Heart left ventricle (tissue), 16 donors: ENCODE measurements around the gene GRID2IP. TPM values are rescaled to one million over a fixed set of nuclear protein-coding genes. Genes with fewer than 3 reads are reported as not detected.

ENCODE experiments used
- ATAC-seq, 4 donors: fragments of 200-7000 bp; cut with Tn5 transposase; one replicate each; pipeline ENCODE4 v1.9.1; 2020 to 2022; ENCODE audit warnings: moderate library complexity in 4 of 4, mild to moderate bottlenecking in 3 of 4, moderate number of reproducible peaks in 1 of 4
- DNase-seq, 5 donors: peaks; one replicate each; pipeline ENCODE4 v3.0.0-alpha.2; 2020
- H3K27ac ChIP-seq, 12 donors: fragments of 200-600 bp; sonication (generic) in 4 of 12; one replicate each; pipeline versions ENCODE4 v1.5.0 to v1.8.0; 2016 to 2022; ENCODE audit warnings: mild to moderate bottlenecking in 2 of 12
- H3K27me3 ChIP-seq, 9 donors: fragments of 200-600 bp; sonication (generic) in 2 of 9; one replicate each; pipeline versions ENCODE4 v1.5.1 to v1.8.0; 2016 to 2022; ENCODE audit warnings: mild to moderate bottlenecking in 3 of 9
- H3K36me3 ChIP-seq, 9 donors: fragments of 200-600 bp; sonication (generic) in 2 of 9; one replicate each; pipeline versions ENCODE4 v1.5.0 to v1.8.0; 2018 to 2022; ENCODE audit warnings: mild to moderate bottlenecking in 2 of 9
- H3K4me1 ChIP-seq, 12 donors: fragments of 200-600 bp; sonication (generic) in 4 of 12; one replicate each; pipeline versions ENCODE4 v1.5.0 to v1.8.0; 2016 to 2022; ENCODE audit warnings: mild to moderate bottlenecking in 3 of 12
- H3K4me3 ChIP-seq, 12 donors: fragments of 200-600 bp; sonication (generic) in 4 of 12; one replicate each; pipeline versions ENCODE4 v1.5.0 to v1.8.0; 2017 to 2022; ENCODE audit warnings: mild to moderate bottlenecking in 9 of 12, moderate library complexity in 4 of 12
- H3K9me3 ChIP-seq, 12 donors: fragments of 200-600 bp; sonication (generic) in 4 of 12; one replicate each; pipeline versions ENCODE4 v1.5.0 to v1.8.0; 2016 to 2022; ENCODE audit warnings: mild to moderate bottlenecking in 1 of 12
- CTCF ChIP-seq, 12 donors: fragments of 200-600 bp; sonication (generic) in 4 of 12; IDR thresholded peaks; one replicate each; pipeline versions ENCODE4 v1.5.0 to v1.8.0; 2018 to 2022; ENCODE audit warnings: antibody characterized with exemption in 12 of 12, mild to moderate bottlenecking in 5 of 12
- POLR2A ChIP-seq, 2 donors: fragments of 450-650 bp; IDR thresholded peaks; one replicate each; pipeline ENCODE4 v1.6.1; 2017; ENCODE audit warnings: antibody characterized with exemption in 2 of 2, mild to moderate bottlenecking in 2 of 2, moderate library complexity in 2 of 2
- WGBS, 4 donors: extraction: QIAGEN DNeasy Blood & Tissue Kit in 2 of 4; methylation state at CpG; one replicate each; pipeline versions ENCODE4 v1.1.5 to v1.1.7; 2013 to 2018; 5-methylcytosine and 5-hydroxymethylcytosine counted together
- intact Hi-C, 10 donors: fragments of 100-400 bp; cut with DNase I; formaldehyde crosslinking; loops; one replicate each; pipeline versions ENCODE4 v1.11.1 to v1.14.2; 2022
- polyA plus RNA-seq, 2 donors: library from polyadenylated mRNA; stranded (reverse); fragments of 200-250 nt; gene quantifications; one replicate each; pipeline ENCODE4 v1.2.3, GENCODE V29; 2013
- total RNA-seq, 9 donors: library from RNA; depleted of rRNA in 2 of 9; stranded (reverse); fragments of >200 nt in 2 of 9; fragmentation: NEBNext Ultra II Directional in 3 of 9; extraction: Animal tissue kit (Norgen Biotek cat#: 25700) in 3 of 9; gene quantifications; one replicate each; pipeline versions ENCODE4 v1.1.0 to v1.2.4, GENCODE V29; 2016 to 2023
- donor health status: ischemic (EF 13 %, LVEDD 7.1; RV severe dilation, severe dysfunction).
- donor health status: healthy with polysubstance abuse.
- donor health status: DM: no; HTN: yes; CAD: no.
- donor health status: DM: no; HTN: no; CAD: no.
- donor health status: ischemic (EF 25% LVEDD 6.9; RV normal size, moderate dysfunction).
- donor health status: ischemic (EF 25% LVEDD 5.7; RV mildly dilated, moderate dysfunction).
- donor health status: healthy.
- donor health status: DM: yes; HTN: yes; CAD: no.
- donor health status: ischemic (EF 35%, LVEDD 5.7; RV mildly dilated, moderate dysfunction).
- donor health status: nonischemic (EF 11% LVEDD 7.7; RV severe dilation, severe dysfunction).
- donor health status: DM: yes; HTN: yes; CAD: no.
- donor health status: PGD.
- donor health status: ischemic (EF 29% LVEDD 5.4; RV normal size, mild dysfunction).
- donor health status: nonischemic (EF 23%, LVEDD 6.1; RV moderate dilation, normal function).

Gene GRID2IP
- total and polyA plus RNA-seq, 11 donors: 0.01 to 0.16 (median 0.08) TPM; not detected in 7

- Histone ChIP-seq H3K27ac (peak within 1 kb of the TSS; percentile 27 to 95 (median 87)), H3K27me3 (no peaks in the 10 kb centered on the region), H3K4me3 (peak within 1 kb of the TSS; percentile 54 to 100 (median 86)), H3K9me3 (no peaks in the 10 kb centered on the region), H3K36me3 (peaks cover 3 to 33% (median 27%) of the 10 kb centered on the region in 9 donors), H3K4me1 (peaks cover 0 to 42% (median 12%) of the 10 kb centered on the region in 12 donors)
- intact Hi-C loops: no loop called here
- TF ChIP-seq POLR2A (IDR thresholded peaks at IDR 0.05) (peak in 1 of 2 donors; percentile 92), CTCF (IDR thresholded peaks at IDR 0.05) (no peak)
- DNase-seq: peak; percentile 93 to 98 (median 95)
- WGBS, 4 donors: 0 to 1% (median 0%) methylated on average over 58 to 61 of the region's 61 CpGs
- ATAC-seq: peak; percentile 88 to 96 (median 92)
Measured at GRCh38 chr7:6447581-6448199, 103.6 kb downstream of the GRID2IP start, which contains the start of gene DAGLB. Gene DAGLB (minus strand): TSS chr7:6447954. CDS start chr7:6447842, 112 bp downstream.

Other genes starting within 250 kb of the GRID2IP start
- 10 to 100 TPM; 17.2 to 31.2 (median 21.9) TPM for gene FAM220A, start 202.5 kb downstream of the GRID2IP start, total RNA-seq
- 10 to 100 TPM; 18.2 TPM for gene FAM220A, start 202.5 kb downstream of the GRID2IP start, polyA plus RNA-seq
- 100 to 1,000 TPM in 8 of 9 donors, 10 to 100 TPM in 1; 83.7 to 189 (median 153) TPM for gene RAC1, start 176.9 kb downstream of the GRID2IP start, total RNA-seq
- 100 to 1,000 TPM; 117 to 153 TPM for gene RAC1, start 176.9 kb downstream of the GRID2IP start, polyA plus RNA-seq
- 10 to 100 TPM in 3 of 9 donors, 1 to 10 TPM in 6; 5.3 to 14.7 (median 7.4) TPM for gene DAGLB, start 103.5 kb downstream of the GRID2IP start, total RNA-seq
- 10 to 100 TPM in 1 of 2 donors, 1 to 10 TPM in 1; 4.1 to 17.2 TPM for gene DAGLB, start 103.5 kb downstream of the GRID2IP start, polyA plus RNA-seq
- gene KDELR2, start 67.3 kb downstream of the GRID2IP start, total RNA-seq: 10 to 100 TPM; 35.8 to 86.5 (median 51.1) TPM
- 10 to 100 TPM; 29.1 to 96.6 TPM for gene KDELR2, start 67.3 kb downstream of the GRID2IP start, polyA plus RNA-seq
- 10 to 100 TPM; 26.2 to 45.5 (median 37.8) TPM for gene ZDHHC4, start 26.0 kb upstream of the GRID2IP start, total RNA-seq
- 10 to 100 TPM; 32.1 to 48.4 TPM for gene ZDHHC4, start 26.0 kb upstream of the GRID2IP start, polyA plus RNA-seq
- 10 to 100 TPM; 11.7 to 22.7 (median 15.3) TPM for gene INTS15, start 38.6 kb upstream of the GRID2IP start, total RNA-seq
- 10 to 100 TPM in 1 of 2 donors, 1 to 10 TPM in 1; 7.1 to 15.6 TPM for gene INTS15, start 38.6 kb upstream of the GRID2IP start, polyA plus RNA-seq
- 10 to 100 TPM in 8 of 9 donors, 1 to 10 TPM in 1; 6.6 to 27.8 (median 11.8) TPM for gene ZNF853, start 64.1 kb upstream of the GRID2IP start, total RNA-seq
- 1 to 10 TPM; 3.1 to 5.7 TPM for gene ZNF853, start 64.1 kb upstream of the GRID2IP start, polyA plus RNA-seq
- gene ZNF316, start 85.9 kb upstream of the GRID2IP start, total RNA-seq: 10 to 100 TPM; 11.0 to 22.9 (median 14.5) TPM
- 10 to 100 TPM; 11.4 to 13.5 TPM for gene ZNF316, start 85.9 kb upstream of the GRID2IP start, polyA plus RNA-seq
- gene ZNF12, start 155.5 kb upstream of the GRID2IP start, total RNA-seq: 10 to 100 TPM; 11.4 to 20.1 (median 15.0) TPM
- gene ZNF12, start 155.5 kb upstream of the GRID2IP start, polyA plus RNA-seq: 10 to 100 TPM in 1 of 2 donors, 1 to 10 TPM in 1; 6.4 to 11.0 TPM
- not detected for gene RSPH10B2, start 202.6 kb upstream of the GRID2IP start, total RNA-seq
- gene RSPH10B2, start 202.6 kb upstream of the GRID2IP start, polyA plus RNA-seq: not detected